Measurements from ENCODE around the gene USP13. TPM values are rescaled to one million over a fixed set of nuclear protein-coding genes. Genes with fewer than 3 reads are reported as not detected.

Gene USP13
- total RNA-seq, 2 donors from 2014 or later: 4.3 to 6.6 TPM

DNA sequence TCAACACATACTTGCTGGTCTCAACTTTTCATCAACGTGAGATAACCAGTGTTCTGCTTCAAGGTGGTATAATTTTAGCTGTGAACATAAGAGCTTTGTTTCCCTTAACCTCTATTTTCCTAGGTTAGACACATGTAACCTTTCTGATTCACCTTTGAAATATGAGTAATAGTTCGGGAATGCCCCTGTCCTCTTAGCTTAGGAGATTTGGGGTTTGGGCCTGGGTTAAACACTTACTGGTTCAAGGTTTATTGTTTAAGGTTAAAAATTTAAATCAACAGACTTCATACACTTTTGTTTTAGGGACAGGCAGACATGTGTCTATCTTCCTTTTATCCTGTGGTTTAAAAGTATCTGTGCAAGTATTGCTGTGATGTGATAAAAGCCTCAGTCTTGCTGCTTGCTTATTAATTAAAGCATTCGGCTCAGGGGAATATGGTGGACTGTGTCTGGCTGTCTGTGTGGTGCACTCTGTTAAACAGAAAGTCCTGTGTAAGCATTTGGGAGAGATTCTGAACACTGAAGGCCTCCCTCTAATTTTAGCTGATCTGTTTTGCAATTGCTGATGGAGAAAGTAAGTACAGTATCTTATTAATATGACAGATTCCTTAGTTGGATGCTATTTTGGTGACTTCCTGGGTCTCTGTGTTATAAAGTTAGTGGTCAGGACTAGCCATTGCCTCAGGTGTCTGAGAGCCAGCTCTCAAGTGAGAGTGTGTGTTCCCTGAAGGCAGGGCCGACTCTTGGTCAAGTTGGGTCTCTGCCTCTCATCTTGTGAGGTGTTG is 81.8 kb downstream of the USP13 start:
- H3K36me3 ChIP-seq: no peaks in the 10 kb centered on the region
- no peak overlapping the region for H3K9ac ChIP-seq (ENCODE audit: low read depth in 2 of 2, low read length in 2 of 2)
- no peak overlapping the region for H3K4me3 ChIP-seq
- TF ChIP-seq, protein P1, sequence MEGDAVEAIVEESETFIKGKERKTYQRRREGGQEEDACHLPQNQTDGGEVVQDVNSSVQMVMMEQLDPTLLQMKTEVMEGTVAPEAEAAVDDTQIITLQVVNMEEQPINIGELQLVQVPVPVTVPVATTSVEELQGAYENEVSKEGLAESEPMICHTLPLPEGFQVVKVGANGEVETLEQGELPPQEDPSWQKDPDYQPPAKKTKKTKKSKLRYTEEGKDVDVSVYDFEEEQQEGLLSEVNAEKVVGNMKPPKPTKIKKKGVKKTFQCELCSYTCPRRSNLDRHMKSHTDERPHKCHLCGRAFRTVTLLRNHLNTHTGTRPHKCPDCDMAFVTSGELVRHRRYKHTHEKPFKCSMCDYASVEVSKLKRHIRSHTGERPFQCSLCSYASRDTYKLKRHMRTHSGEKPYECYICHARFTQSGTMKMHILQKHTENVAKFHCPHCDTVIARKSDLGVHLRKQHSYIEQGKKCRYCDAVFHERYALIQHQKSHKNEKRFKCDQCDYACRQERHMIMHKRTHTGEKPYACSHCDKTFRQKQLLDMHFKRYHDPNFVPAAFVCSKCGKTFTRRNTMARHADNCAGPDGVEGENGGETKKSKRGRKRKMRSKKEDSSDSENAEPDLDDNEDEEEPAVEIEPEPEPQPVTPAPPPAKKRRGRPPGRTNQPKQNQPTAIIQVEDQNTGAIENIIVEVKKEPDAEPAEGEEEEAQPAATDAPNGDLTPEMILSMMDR (IDR thresholded peaks at IDR 0.05): no peak
- no peak for DNase-seq
- no peak overlapping the region for H3K27ac ChIP-seq
- intact Hi-C loops (cut with DNase I): no loop called here
- H3K4me1 ChIP-seq: no peaks in the 10 kb centered on the region
- H3K9me3 ChIP-seq: no peaks in the 10 kb centered on the region
- H3K27me3 ChIP-seq: no peaks in the 10 kb centered on the region

DNA sequence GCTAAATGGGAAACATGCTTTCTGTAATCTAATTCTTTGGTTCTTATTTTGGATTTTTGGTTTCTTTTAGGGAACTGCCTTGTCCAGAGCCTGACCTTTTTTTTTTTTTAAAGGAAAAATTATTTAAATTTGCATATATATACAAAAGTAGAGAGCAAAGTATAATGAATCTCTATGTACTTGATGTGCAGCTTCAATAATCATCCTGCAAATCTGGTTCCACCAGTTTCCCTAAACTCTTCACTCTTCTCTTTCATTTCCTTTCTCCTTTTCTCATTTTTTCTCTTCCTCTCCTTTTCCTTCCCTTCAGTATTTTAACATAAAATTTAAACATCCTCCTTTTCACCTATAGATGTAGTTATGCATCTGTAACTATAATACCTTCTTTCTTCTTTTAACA is 82.5 kb downstream of the USP13 start:
- no peak overlapping the region for H3K9ac ChIP-seq (ENCODE audit: low read depth in 2 of 2, low read length in 2 of 2)
- no peak overlapping the region for H3K4me3 ChIP-seq
- intact Hi-C loops (cut with DNase I): no loop called here
- no peaks in the 10 kb centered on the region for H3K27me3 ChIP-seq
- H3K4me1 ChIP-seq: no peaks in the 10 kb centered on the region
- DNase-seq: no peak
- H3K36me3 ChIP-seq: no peaks in the 10 kb centered on the region
- TF ChIP-seq, protein P1 (IDR thresholded peaks at IDR 0.05): no peak
- H3K9me3 ChIP-seq: no peaks in the 10 kb centered on the region
- no peak overlapping the region for H3K27ac ChIP-seq

DNA sequence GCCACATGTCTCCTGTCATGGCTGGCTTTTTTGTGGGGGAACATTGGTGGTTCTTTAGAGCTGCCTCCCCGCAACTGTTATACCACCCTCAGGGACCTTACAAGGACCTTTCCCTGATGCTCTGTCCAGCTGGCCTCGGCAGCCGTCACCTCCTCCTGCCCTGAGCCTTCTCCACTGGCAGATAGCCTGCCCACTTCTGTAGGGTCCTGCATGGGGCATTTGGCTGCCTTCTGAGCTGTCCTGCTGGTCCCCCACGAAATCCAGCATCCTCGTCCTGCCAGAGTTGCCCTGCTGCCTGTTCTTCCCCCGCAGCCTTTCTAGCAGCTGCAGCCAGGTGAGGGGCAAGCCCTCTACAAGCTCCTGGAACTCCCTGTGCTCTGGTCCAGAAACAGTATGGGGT is 86.2 kb downstream of the USP13 start:
- H3K27ac ChIP-seq: no peak overlapping the region
- intact Hi-C loops (cut with DNase I): no loop called here
- no peaks in the 10 kb centered on the region for H3K9me3 ChIP-seq
- TF ChIP-seq, protein P1 (IDR thresholded peaks at IDR 0.05): no peak
- no peak for DNase-seq
- no peak overlapping the region for H3K9ac ChIP-seq (ENCODE audit: low read depth in 2 of 2, low read length in 2 of 2)
- H3K27me3 ChIP-seq: no peaks in the 10 kb centered on the region
- no peaks in the 10 kb centered on the region for H3K36me3 ChIP-seq
- no peaks in the 10 kb centered on the region for H3K4me1 ChIP-seq
- H3K4me3 ChIP-seq: no peak overlapping the region

DNA sequence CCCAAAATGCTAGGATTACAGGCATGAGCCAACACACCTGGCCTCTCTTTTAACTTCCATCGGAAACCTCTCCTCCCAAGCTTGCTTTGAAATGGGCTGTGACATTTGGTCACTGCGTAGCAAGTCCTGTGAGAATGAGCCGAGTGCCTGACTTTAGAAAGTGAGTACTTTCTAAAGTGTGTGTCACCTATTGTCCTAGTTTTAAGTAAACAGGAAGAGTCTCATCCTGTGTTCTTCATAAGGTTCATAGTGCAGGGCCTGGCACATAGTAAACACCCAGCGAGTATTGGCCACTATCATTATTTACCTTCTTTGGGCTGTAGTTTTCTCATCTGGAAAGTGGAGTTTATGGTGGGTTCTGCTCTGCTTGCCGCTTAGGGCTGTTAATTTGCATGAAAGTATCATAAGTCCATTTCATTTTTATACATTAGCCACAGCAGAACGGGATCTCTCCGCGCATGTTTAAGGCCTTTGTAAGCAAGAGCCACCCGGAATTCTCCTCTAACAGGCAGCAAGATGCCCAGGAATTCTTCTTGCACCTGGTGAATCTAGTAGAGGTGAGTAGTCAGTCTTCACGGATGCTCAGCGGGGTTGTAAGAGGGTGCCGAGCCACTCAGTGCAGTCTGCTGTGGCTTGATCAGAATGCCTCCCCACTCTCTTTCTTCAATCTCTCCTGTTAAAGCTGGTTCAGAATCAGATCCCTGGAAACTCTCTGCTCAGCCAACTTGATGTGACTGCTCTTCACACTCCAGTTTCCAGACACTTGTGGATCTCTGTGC is 87.2 kb downstream of the USP13 start:
- Histone ChIP-seq H3K27me3 (no peaks in the 10 kb centered on the region), H3K4me3 (no peak overlapping the region), H3K36me3 (no peaks in the 10 kb centered on the region), H3K27ac (no peak overlapping the region), H3K9me3 (no peaks in the 10 kb centered on the region), H3K4me1 (no peaks in the 10 kb centered on the region), H3K9ac (ENCODE audit: low read depth in 2 of 2, low read length in 2 of 2) (no peak overlapping the region)
- TF ChIP-seq, protein P1 (IDR thresholded peaks at IDR 0.05): no peak
- no peak for DNase-seq
- intact Hi-C loops (cut with DNase I): no loop called here

DNA sequence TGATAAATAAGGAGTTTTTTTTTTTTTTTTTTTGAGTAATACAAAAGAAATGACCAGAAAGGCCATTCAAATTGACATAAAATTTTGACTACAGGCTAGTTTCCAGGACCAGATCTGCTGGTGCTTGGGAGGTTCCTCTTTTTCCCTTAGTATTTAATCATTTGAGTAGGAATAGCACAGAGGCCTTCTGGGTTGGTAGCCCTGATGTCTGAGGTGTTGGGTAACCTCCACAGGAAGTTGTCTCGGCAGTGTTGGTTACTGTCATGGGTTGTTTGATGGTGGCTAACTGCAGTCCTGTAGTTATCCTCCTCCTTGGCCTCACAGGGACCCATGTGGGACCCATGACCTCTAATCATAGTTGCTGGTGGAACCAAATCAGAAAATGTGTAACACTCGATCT is 91.1 kb downstream of the USP13 start:
- intact Hi-C loops (cut with DNase I): no loop called here
- no peaks in the 10 kb centered on the region for H3K36me3 ChIP-seq

More for the DNA sequence above, 91.1 kb downstream of the USP13 start:
- Histone ChIP-seq H3K4me1 (no peaks in the 10 kb centered on the region), H3K27me3 (no peaks in the 10 kb centered on the region), H3K9me3 (no peaks in the 10 kb centered on the region), H3K9ac (ENCODE audit: low read depth in 2 of 2, low read length in 2 of 2) (no peak overlapping the region), H3K27ac (no peak overlapping the region), H3K4me3 (no peak overlapping the region)
- TF ChIP-seq, protein P1 (IDR thresholded peaks at IDR 0.05): no peak
- no peak for DNase-seq

Data from colonic mucosa (tissue), 4 donors.